BLaER1 treated with 17β-estradiol and CSF1 and Interleukin-3, amounts not matched to agents 10 nM and 100 nM (cell line): ENCODE results near the gene ATRN.
"Not testable (repeated sequence)": the region's sequence is repeated elsewhere in the genome, so short reads cannot be mapped to it uniquely, and the experiment has no call there.

Experiments used
- H3K27ac ChIP-seq, 11 experiments: shearing (Covaris generic); formaldehyde crosslinking; 2 replicates each; pipeline ENCODE4 v1.8.1; 2022
- H3K27me3 ChIP-seq, 11 experiments: shearing (Covaris generic); formaldehyde crosslinking; 2 replicates each; pipeline ENCODE4 v1.8.1; 2022
- H3K36me3 ChIP-seq, 11 experiments: shearing (Covaris generic); formaldehyde crosslinking; 2 replicates each; pipeline ENCODE4 v1.8.1; 2022
- H3K4me1 ChIP-seq, 10 experiments: shearing (Covaris generic); formaldehyde crosslinking; 2 replicates each; pipeline ENCODE4 v1.8.1; 2022
- H3K4me2 ChIP-seq, 11 experiments: shearing (Covaris generic); formaldehyde crosslinking; 2 replicates each; pipeline ENCODE4 v1.8.1; 2022
- H3K4me3 ChIP-seq, 10 experiments: shearing (Covaris generic); formaldehyde crosslinking; 2 replicates each; pipeline ENCODE4 v1.8.1; 2022
- H3K9ac ChIP-seq, 11 experiments: shearing (Covaris generic); formaldehyde crosslinking; 2 replicates each; pipeline ENCODE4 v1.8.1; 2022
- H3K9me3 ChIP-seq, 11 experiments: shearing (Covaris generic); formaldehyde crosslinking; replicated peaks in 1 of 11; 2 replicates each; pipeline ENCODE4 v1.8.1; 2022
- H4K20me1 ChIP-seq, 11 experiments: shearing (Covaris generic); formaldehyde crosslinking; 2 replicates each; pipeline ENCODE4 v1.8.1; 2022
- Cebpa-rat ChIP-seq, 11 experiments: shearing (Covaris generic); IDR thresholded peaks; 2 replicates each; pipeline ENCODE4 v1.8.1; 2022

ATRN gene

DNA sequence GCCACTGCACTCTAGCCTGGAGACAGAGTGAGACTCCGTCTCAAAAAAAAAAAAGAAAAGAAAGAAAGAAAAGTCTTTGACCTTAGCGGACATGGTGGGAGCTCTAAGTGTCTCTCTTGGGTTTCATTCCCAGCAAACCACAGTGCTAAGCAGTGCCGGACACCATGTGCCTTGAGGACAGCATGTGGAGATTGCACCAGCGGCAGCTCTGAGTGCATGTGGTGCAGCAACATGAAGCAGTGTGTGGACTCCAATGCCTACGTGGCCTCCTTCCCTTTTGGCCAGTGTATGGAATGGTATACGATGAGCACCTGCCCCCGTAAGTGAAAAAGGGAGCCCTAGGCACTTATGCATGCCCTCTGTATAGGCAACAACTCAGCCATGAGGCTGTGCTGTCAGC is 112.9 kb downstream of the ATRN start:
- Histone ChIP-seq H3K9ac (no peak overlapping the region), H4K20me1 (no peaks in the 10 kb centered on the region; a peak in 1 of 22 replicates), H3K36me3 (peaks cover 75 to 100% (median 89%) of the 10 kb centered on the region in 11 experiments), H3K27me3 (no peaks in the 10 kb centered on the region), H3K4me1 (no peaks in the 10 kb centered on the region), H3K9me3 (peaks cover 0 to 14% (median 4%) of the 10 kb centered on the region in 11 experiments; a peak in 9 of 22 replicates), H3K4me2 (no peak overlapping the region), H3K27ac (no peak overlapping the region), H3K4me3 (no peak overlapping the region)
- TF ChIP-seq Cebpa-rat (IDR thresholded peaks at IDR 0.05) = no peak

DNA sequence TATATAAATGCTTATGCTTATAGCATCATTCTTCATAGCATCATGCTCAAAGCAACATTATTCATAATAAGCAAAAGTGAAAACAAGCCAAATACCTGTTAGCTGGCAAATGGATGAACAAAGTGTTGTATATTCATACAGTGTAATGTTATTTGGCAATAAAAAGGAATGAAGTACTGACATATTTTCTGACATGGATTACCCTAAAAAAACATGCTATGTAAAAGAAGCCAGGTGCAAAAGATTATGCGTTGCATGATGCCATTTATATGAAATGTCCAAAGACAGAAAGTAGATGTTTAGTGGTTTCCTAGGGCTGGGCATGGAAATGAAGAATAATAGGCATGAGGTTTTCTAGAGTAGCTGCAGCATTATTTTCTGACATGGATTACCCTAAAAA is 115.3 kb downstream of the ATRN start:
- no peak overlapping the region for H3K4me3 ChIP-seq
- TF ChIP-seq Cebpa-rat (IDR thresholded peaks at IDR 0.05) = no peak
- H4K20me1 ChIP-seq = no peaks in the 10 kb centered on the region; a peak in 1 of 22 replicates
- H3K27me3 ChIP-seq = no peaks in the 10 kb centered on the region
- no peak overlapping the region for H3K4me2 ChIP-seq
- H3K9me3 ChIP-seq = peaks cover 0 to 14% (median 4%) of the 10 kb centered on the region in 11 experiments; a peak in 9 of 22 replicates
- H3K27ac ChIP-seq = no peak overlapping the region
- no peak overlapping the region for H3K9ac ChIP-seq
- no peaks in the 10 kb centered on the region for H3K4me1 ChIP-seq
- peaks cover 66 to 100% (median 82%) of the 10 kb centered on the region in 11 experiments for H3K36me3 ChIP-seq

- H3K4me3 ChIP-seq = no peak overlapping the region
- H3K27ac ChIP-seq = no peak overlapping the region
- no peak overlapping the region for H3K4me2 ChIP-seq
- peaks cover 0 to 14% (median 4%) of the 10 kb centered on the region in 11 experiments; a peak in 9 of 22 replicates for H3K9me3 ChIP-seq
- no peaks in the 10 kb centered on the region; a peak in 1 of 22 replicates for H4K20me1 ChIP-seq
- H3K27me3 ChIP-seq = no peaks in the 10 kb centered on the region
- no peaks in the 10 kb centered on the region for H3K4me1 ChIP-seq
- peaks cover 65 to 100% (median 82%) of the 10 kb centered on the region in 11 experiments for H3K36me3 ChIP-seq
- TF ChIP-seq Cebpa-rat (IDR thresholded peaks at IDR 0.05) = no peak
- H3K9ac ChIP-seq = no peak overlapping the region
These were observed 119.3 kb downstream of the ATRN start for GRCh38 chr20:3590164-3590563.

- TF ChIP-seq Cebpa-rat (IDR thresholded peaks at IDR 0.05) = no peak
These were observed 122.1 kb downstream of the ATRN start for GRCh38 chr20:3592931-3593330.

DNA sequence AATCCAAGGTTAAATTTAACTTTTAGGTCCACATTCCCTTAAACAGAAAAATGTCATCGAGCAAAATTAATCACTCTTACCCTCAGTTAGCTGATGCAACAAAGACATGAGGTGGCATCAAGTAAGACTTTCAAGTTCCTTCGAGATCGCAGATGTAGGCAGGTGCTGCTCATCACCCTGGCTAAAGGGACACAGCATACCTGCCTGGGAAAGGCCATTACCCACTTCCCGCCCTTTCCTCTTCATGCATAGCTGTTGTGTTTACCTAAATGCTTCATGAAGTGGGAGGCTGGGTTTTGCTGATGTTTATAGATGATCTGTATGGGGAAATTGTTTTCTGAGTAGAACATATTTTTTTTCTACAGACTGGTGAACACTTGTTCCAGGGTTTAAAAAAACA is 124.7 kb downstream of the ATRN start:
- Histone ChIP-seq H3K36me3 (peaks cover 72 to 95% (median 85%) of the 10 kb centered on the region in 11 experiments), H3K4me3 (no peak overlapping the region)
- TF ChIP-seq Cebpa-rat (IDR thresholded peaks at IDR 0.05) = no peak

More at GRCh38 chr20:3592931-3593330, 122.1 kb downstream of the ATRN start:
- H4K20me1 ChIP-seq = no peaks in the 10 kb centered on the region; a peak in 1 of 22 replicates
- H3K9me3 ChIP-seq = peaks cover 0 to under 1% (median 0%) of the 10 kb centered on the region in 11 experiments; a peak in 1 of 22 replicates
- peaks cover 57 to 98% (median 80%) of the 10 kb centered on the region in 11 experiments for H3K36me3 ChIP-seq
- no peaks in the 10 kb centered on the region for H3K27me3 ChIP-seq
- H3K4me3 ChIP-seq = no peak overlapping the region
- no peaks in the 10 kb centered on the region for H3K4me1 ChIP-seq
- no peak overlapping the region for H3K9ac ChIP-seq
- no peak overlapping the region for H3K4me2 ChIP-seq
- no peak overlapping the region for H3K27ac ChIP-seq

GRCh38 chr20:3603108-3603507 is 132.3 kb downstream of the ATRN start:
- no peak overlapping the region for H3K9ac ChIP-seq
- peaks cover 0 to 11% (median 6%) of the 10 kb centered on the region in 10 experiments; a peak in 10 of 20 replicates for H3K4me1 ChIP-seq
- no peak overlapping the region for H3K4me3 ChIP-seq
- H3K4me2 ChIP-seq = no peak overlapping the region
- H4K20me1 ChIP-seq = no peaks in the 10 kb centered on the region
- H3K27me3 ChIP-seq = no peaks in the 10 kb centered on the region
- TF ChIP-seq Cebpa-rat (IDR thresholded peaks at IDR 0.05) = no peak
- H3K27ac ChIP-seq = no peak overlapping the region
- peaks cover 0 to 10% (median 0%) of the 10 kb centered on the region in 11 experiments; a peak in 3 of 22 replicates for H3K9me3 ChIP-seq
- H3K36me3 ChIP-seq = peaks cover 55 to 93% (median 73%) of the 10 kb centered on the region in 11 experiments

More for the DNA sequence above, 124.7 kb downstream of the ATRN start:
- no peaks in the 10 kb centered on the region for H3K27me3 ChIP-seq
- no peaks in the 10 kb centered on the region for H3K9me3 ChIP-seq
- no peak overlapping the region for H3K9ac ChIP-seq
- no peaks in the 10 kb centered on the region for H4K20me1 ChIP-seq
- no peaks in the 10 kb centered on the region for H3K4me1 ChIP-seq
- H3K27ac ChIP-seq = no peak overlapping the region
- no peak overlapping the region for H3K4me2 ChIP-seq

- not testable (repeated sequence) for H3K27me3 ChIP-seq, H3K27ac ChIP-seq, H3K9ac ChIP-seq, H3K4me3 ChIP-seq, H4K20me1 ChIP-seq
- Histone ChIP-seq H3K9me3 (peaks cover 0 to 10% (median 0%) of the 10 kb centered on the region in 11 experiments; a peak in 3 of 22 replicates), H3K36me3 (peaks cover 45 to 95% (median 62%) of the 10 kb centered on the region in 11 experiments), H3K4me1 (peaks cover 0 to 11% (median 6%) of the 10 kb centered on the region in 10 experiments; a peak in 10 of 20 replicates), H3K4me2 (peak overlapping the region in 2 of 11 experiments; percentile 21 to 27; a peak in 3 of 22 replicates)
These were observed 134.6 kb downstream of the ATRN start for GRCh38 chr20:3605386-3605886.

- Histone ChIP-seq H3K4me1 (peaks cover 0 to 11% (median 6%) of the 10 kb centered on the region in 10 experiments; a peak in 10 of 20 replicates), H3K27ac (no peak overlapping the region), H3K4me3 (no peak overlapping the region), H3K36me3 (peaks cover 43 to 95% (median 58%) of the 10 kb centered on the region in 11 experiments), H4K20me1 (no peaks in the 10 kb centered on the region), H3K9me3 (peaks cover 0 to 10% (median 0%) of the 10 kb centered on the region in 11 experiments; a peak in 3 of 22 replicates), H3K9ac (no peak overlapping the region), H3K4me2 (peak overlapping the region in 2 of 11 experiments; percentile 21 to 27; a peak in 4 of 22 replicates), H3K27me3 (no peaks in the 10 kb centered on the region)
- no peak for TF ChIP-seq Cebpa-rat (IDR thresholded peaks at IDR 0.05)
These were observed 135.2 kb downstream of the ATRN start for GRCh38 chr20:3606021-3606420.

GRCh38 chr20:3611901-3612300 is 141.1 kb downstream of the ATRN start:
- Histone ChIP-seq H3K9ac (no peak overlapping the region), H3K27me3 (no peaks in the 10 kb centered on the region), H3K4me3 (no peak overlapping the region), H3K9me3 (no peaks in the 10 kb centered on the region), H3K4me1 (peaks cover 33 to 48% (median 45%) of the 10 kb centered on the region in 10 experiments), H3K27ac (no peak overlapping the region), H3K36me3 (peaks cover 8 to 56% (median 15%) of the 10 kb centered on the region in 11 experiments; a peak in 13 of 22 replicates), H3K4me2 (no peak overlapping the region), H4K20me1 (no peaks in the 10 kb centered on the region)
- no peak for TF ChIP-seq Cebpa-rat (IDR thresholded peaks at IDR 0.05)
